GM21390 (cell line): ENCODE data around the gene ANKRD36.
"Not testable (repeated sequence)": the region's sequence is repeated elsewhere in the genome, so short reads cannot be mapped to it uniquely, and the experiment has no call there.

Experiments used
- ATAC-seq: cut with Tn5 transposase; IDR thresholded peaks from one replicate; pipeline ENCODE4 v1.9.1; 2021; ENCODE audit not compliant: unreplicated experiment

Gene ANKRD36

GRCh38 chr2:97268075-97268591 lies 155.2 kb downstream of the ANKRD36 start:
- not testable (repeated sequence) for ATAC-seq

DNA sequence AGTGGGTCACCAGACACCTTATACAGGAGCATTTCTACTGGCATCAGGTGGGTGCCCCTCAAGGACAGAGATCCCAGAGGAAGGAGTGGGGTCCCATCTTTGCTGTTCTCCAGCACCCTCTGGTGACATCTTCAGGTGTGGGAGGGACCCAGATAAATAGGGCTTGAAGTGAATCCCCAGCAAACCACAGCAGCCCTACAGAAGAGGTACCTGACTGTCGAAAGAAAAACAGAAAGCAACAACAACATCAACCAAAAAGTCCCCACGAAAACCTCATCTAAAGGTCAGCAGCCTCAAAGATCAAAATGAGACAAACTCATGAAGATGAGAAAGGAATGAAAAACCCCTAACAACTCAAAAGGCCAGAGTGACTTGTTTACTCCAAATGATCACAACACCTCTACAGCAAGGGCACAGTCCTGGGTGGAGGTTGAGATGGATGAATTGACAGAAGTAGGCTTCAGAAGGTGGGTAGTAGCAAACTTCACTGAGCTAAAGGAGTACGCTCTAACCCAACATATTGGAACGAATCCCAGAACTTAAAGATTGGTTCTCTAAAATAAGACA lies 163.4 kb downstream of the ANKRD36 start:
- not testable (repeated sequence) for ATAC-seq

DNA sequence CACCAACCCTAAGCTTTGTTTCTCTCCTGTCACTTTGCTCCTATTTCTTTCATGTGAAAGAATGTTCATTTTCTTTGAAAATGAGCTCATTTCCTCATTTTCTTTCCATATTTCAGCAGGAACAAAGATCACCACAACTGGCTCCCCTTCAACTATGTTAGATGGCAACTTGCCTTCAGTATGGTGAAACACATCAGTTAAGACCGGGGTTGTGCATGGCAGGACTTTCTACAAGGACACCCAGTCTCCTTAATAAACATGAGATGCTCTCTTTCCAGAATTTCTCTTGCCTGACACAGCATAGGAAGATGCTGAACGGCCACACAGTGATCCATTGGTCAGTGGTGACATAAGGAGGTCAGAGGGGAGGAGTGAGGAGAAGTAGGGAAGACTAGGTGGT lies 172.2 kb downstream of the ANKRD36 start:
- not testable (repeated sequence) for ATAC-seq

GRCh38 chr2:97293687-97294086 lies 180.7 kb downstream of the ANKRD36 start:
- ATAC-seq = not testable (repeated sequence)
